PC-9 (cell line): ENCODE data around the gene CARNS1. TPM values are rescaled to one million over a fixed set of nuclear protein-coding genes. Genes with fewer than 3 reads are reported as not detected.

ENCODE experiments used
- BruUV-seq: library from RNA; stranded (reverse); fragments of 400-500 nt; replicated peaks from 2 replicates; lab custom pipeline; 2021; lab: Mats Ljungman, UMichigan
- CTCF ChIA-PET: fragments of 300-600 bp; sonication (Branson Sonifier 250); formaldehyde crosslinking; loops from one replicate; lab custom pipeline; 2022; ENCODE audit warnings: antibody characterized with exemption; lab: Charles Lee
- POLR2A ChIA-PET: fragments of 300-600 bp; sonication (Branson Sonifier 250); formaldehyde crosslinking; loops from one replicate; lab custom pipeline; 2022; ENCODE audit warnings: antibody characterized with exemption; ENCODE audit not compliant: unreplicated experiment; lab: Charles Lee
- DNase-seq, 2 experiments: peaks; one replicate each; pipeline versions ENCODE4 v3.0.0 to v3.0.0-alpha.2; 2015 to 2022; ENCODE audit warnings: mixed read lengths in 1 of 2
- H2AFZ ChIP-seq: fragments of 200-600 bp; sonication (generic); 2 replicates; pipeline ENCODE4 v1.8.1; 2017; ENCODE audit warnings: antibody characterized with exemption
- H3F3A ChIP-seq: fragments of 200-600 bp; sonication (generic); 2 replicates; pipeline ENCODE4 v1.8.1; 2017; ENCODE audit warnings: antibody characterized with exemption, mild to moderate bottlenecking, low read depth; ENCODE audit not compliant: insufficient read depth
- H3K27ac ChIP-seq: fragments of 200-600 bp; sonication (generic); 2 replicates; pipeline ENCODE4 v1.6.1; 2016; ENCODE audit warnings: mixed run types
- H3K27me3 ChIP-seq: fragments of 200-600 bp; sonication (generic); 2 replicates; pipeline ENCODE4 v1.6.1; 2016; ENCODE audit warnings: low read depth, mixed run types; ENCODE audit not compliant: insufficient read depth
- H3K36me3 ChIP-seq: fragments of 200-600 bp; sonication (generic); 2 replicates; pipeline ENCODE4 v1.6.1; 2016; ENCODE audit warnings: low read depth, mixed run types
- H3K4me1 ChIP-seq: fragments of 200-600 bp; sonication (generic); replicated peaks from 2 replicates; pipeline ENCODE4 v1.6.1; 2016; ENCODE audit warnings: mixed run types; ENCODE audit not compliant: insufficient read depth
- H3K4me2 ChIP-seq: fragments of 200-600 bp; sonication (generic); 2 replicates; pipeline ENCODE4 v1.6.1; 2017; ENCODE audit warnings: mixed run types
- H3K4me3 ChIP-seq: fragments of 200-600 bp; sonication (generic); 2 replicates; pipeline ENCODE4 v1.6.1; 2016; ENCODE audit warnings: mixed run types
- H3K79me2 ChIP-seq: fragments of 200-600 bp; sonication (generic); 2 replicates; pipeline ENCODE4 v1.6.1; 2017; ENCODE audit warnings: low read depth, mixed run types
- H3K9me2 ChIP-seq: fragments of 200-600 bp; sonication (generic); 2 replicates; pipeline ENCODE4 v1.8.1; 2017; ENCODE audit warnings: mild to moderate bottlenecking; ENCODE audit not compliant: insufficient read depth
- H3K9me3 ChIP-seq: fragments of 200-600 bp; sonication (generic); 2 replicates; pipeline ENCODE4 v1.8.1; 2016; ENCODE audit warnings: low read depth; ENCODE audit not compliant: insufficient read depth
- H4K20me1 ChIP-seq: fragments of 200-600 bp; sonication (generic); 2 replicates; pipeline ENCODE4 v1.8.1; 2017; ENCODE audit not compliant: insufficient read depth
- EZH2 ChIP-seq: fragments of 200-600 bp; sonication (generic); IDR thresholded peaks from 2 replicates; pipeline ENCODE4 v1.8.0; 2017; ENCODE audit warnings: antibody characterized with exemption, low read depth
- intact Hi-C: fragments of 100-400 bp; cut with micrococcal nuclease; formaldehyde crosslinking; loops from one replicate; pipeline ENCODE4 v1.10.0; 2022; ENCODE audit not compliant: unreplicated experiment
- total RNA-seq: library from RNA; stranded (reverse); gene quantifications from 2 replicates; pipeline ENCODE4 v1.2.3, GENCODE V29; 2021
- TF ChIP-seq, protein P1 (sequence below): fragments of 200-600 bp; sonication (generic); conservative IDR thresholded peaks from 2 replicates; pipeline ENCODE4 v1.6.1; 2017; ENCODE audit warnings: mixed run types, antibody characterized with exemption, mild to moderate bottlenecking, moderate library complexity

The CARNS1 gene
- total RNA-seq, 1 experiment from 2014 or later = 0.15 TPM

DNA sequence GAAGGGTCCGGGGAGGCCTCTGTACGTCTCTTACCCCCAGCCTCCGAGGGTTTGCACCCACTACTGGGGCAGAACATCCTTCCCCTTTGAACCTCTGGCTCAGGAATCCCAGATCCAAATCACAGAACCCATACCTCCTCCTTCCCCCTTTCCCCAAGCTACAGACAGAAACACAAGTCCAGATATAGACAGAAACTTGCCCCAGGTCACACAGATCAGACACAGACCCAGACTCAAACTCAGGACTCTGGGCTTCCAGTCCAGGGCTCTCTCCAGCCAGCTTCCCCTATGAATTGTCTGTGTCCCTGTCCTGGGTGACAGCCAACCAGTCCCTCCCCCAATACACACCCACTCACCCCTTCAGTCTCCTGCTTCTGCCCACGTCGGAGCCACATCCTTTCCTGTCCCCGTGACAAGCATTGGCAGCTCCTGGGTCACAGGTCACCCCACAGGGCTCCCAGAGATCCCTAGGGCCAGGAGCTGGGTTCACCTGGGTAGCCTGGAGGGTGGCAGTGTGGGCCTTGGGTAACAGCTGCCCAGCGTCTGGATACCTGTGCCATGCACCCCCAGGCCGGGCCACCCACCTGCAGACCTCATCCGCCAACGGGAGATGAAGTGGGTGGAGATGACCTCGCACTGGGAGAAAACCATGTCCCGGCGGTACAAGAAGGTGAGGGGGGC is 10.8 kb upstream of the CARNS1 start:
- H3K9me3 ChIP-seq = no peaks in the 10 kb centered on the region
- H3K4me1 ChIP-seq = peaks cover 14% of the 10 kb centered on the region
- H3F3A ChIP-seq = peaks cover 13% of the 10 kb centered on the region; the same call in 1 of the 2 replicates
- H3K4me3 ChIP-seq = no peak overlapping the region
- DNase-seq = no peak
- TF ChIP-seq EZH2 = no peak
- TF ChIP-seq, protein P1, sequence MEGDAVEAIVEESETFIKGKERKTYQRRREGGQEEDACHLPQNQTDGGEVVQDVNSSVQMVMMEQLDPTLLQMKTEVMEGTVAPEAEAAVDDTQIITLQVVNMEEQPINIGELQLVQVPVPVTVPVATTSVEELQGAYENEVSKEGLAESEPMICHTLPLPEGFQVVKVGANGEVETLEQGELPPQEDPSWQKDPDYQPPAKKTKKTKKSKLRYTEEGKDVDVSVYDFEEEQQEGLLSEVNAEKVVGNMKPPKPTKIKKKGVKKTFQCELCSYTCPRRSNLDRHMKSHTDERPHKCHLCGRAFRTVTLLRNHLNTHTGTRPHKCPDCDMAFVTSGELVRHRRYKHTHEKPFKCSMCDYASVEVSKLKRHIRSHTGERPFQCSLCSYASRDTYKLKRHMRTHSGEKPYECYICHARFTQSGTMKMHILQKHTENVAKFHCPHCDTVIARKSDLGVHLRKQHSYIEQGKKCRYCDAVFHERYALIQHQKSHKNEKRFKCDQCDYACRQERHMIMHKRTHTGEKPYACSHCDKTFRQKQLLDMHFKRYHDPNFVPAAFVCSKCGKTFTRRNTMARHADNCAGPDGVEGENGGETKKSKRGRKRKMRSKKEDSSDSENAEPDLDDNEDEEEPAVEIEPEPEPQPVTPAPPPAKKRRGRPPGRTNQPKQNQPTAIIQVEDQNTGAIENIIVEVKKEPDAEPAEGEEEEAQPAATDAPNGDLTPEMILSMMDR = no peak
- H3K4me2 ChIP-seq = no peak overlapping the region
- no peaks in the 10 kb centered on the region for H3K9me2 ChIP-seq
- no peak overlapping the region for H2AFZ ChIP-seq
- BruUV-seq = no TSS peak
- POLR2A ChIA-PET = interaction anchor here (0.6 kb wide), 1 partner anchor 116 kb away, joined by 4 read pairs; the partner anchor contains the start of gene ANKRD13D
- H3K27ac ChIP-seq = no peak overlapping the region
- CTCF ChIA-PET = interaction anchor here (1.1 kb wide), 1 partner anchor 226 kb away, joined by 4 read pairs; no protein-coding TSS in a partner anchor
- intact Hi-C loops = no loop called here
- H3K79me2 ChIP-seq = peaks cover 17% of the 10 kb centered on the region
- no peaks in the 10 kb centered on the region for H3K27me3 ChIP-seq
- H4K20me1 ChIP-seq = no peaks in the 10 kb centered on the region
- no peaks in the 10 kb centered on the region for H3K36me3 ChIP-seq

DNA sequence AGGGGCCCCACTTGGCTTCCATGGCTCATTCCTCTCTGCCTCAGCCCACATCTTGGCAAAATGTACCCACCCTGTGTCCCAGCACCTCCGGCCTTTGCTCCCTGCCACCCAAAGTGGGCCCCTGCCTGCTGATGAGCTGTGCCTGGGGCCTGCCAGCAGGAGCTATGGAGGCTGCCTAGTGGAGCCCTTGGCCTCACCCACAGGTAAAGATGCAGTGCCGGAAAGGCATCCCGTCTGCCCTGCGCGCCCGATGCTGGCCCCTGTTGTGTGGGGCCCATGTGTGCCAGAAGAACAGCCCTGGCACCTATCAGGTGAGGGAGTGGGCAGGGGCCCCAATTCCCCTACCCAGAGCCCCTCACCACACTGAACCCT is 10.3 kb upstream of the CARNS1 start:
- ChIA-PET POLR2A (interaction anchor here (0.6 kb wide), 2 partner anchors 51 to 116 kb away, joined by 3 to 4 read pairs; partner anchors contain the start of gene ANKRD13D), CTCF (interaction anchor here (0.6 kb wide), 1 partner anchor 311 kb away, joined by 6 read pairs; no protein-coding TSS in a partner anchor)
- H3K36me3 ChIP-seq = no peaks in the 10 kb centered on the region
- H3K79me2 ChIP-seq = peaks cover 12% of the 10 kb centered on the region
- no peaks in the 10 kb centered on the region for H3K9me3 ChIP-seq
- intact Hi-C loops = no loop called here
- H4K20me1 ChIP-seq = no peaks in the 10 kb centered on the region
- DNase-seq = no peak
- no peaks in the 10 kb centered on the region for H3K9me2 ChIP-seq
- no peaks in the 10 kb centered on the region for H3K27me3 ChIP-seq
- H3K4me2 ChIP-seq = no peak overlapping the region
- BruUV-seq = no TSS peak
- peaks cover 12% of the 10 kb centered on the region for H3K4me1 ChIP-seq
- TF ChIP-seq, protein P1 = no peak
- no peak for TF ChIP-seq EZH2
- no peak overlapping the region for H3K4me3 ChIP-seq
- no peak overlapping the region for H2AFZ ChIP-seq
- H3K27ac ChIP-seq = no peak overlapping the region
- H3F3A ChIP-seq = peaks cover 13% of the 10 kb centered on the region; the same call in 1 of the 2 replicates

DNA sequence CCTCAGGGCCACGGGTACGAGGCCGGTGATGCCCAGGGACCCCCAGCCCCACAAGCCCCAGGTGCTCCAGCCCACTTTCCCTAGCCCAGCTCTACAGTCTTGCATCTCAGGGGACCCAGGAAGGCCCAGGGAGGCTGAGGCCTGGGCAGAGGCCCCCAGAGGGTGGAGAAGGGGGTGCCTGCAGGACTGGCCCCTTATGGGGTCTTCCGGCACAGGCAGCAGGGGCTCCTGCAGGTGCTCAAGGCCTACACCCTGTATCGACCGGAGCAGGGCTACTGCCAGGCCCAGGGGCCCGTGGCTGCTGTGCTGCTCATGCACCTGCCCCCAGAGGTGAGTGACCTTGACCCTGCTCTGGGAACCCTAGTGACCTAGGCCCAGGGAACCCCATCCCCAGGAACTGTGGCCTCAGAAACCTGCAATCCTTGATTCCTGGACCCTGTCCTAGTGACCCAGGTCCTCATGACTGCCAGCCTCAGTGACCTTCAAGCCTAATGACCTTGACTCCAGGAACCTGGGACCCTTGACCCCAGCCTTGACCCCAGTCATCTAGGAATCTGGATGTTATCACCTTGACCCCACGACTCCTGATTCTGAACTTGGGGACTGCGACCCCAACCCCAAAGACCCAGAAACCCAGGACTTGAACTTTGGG is 9.7 kb upstream of the CARNS1 start:
- H3K27ac ChIP-seq = no peak overlapping the region
- H3K9me3 ChIP-seq = no peaks in the 10 kb centered on the region
- BruUV-seq = no TSS peak
- no peak overlapping the region for H2AFZ ChIP-seq
- H3K4me1 ChIP-seq = peaks cover 6% of the 10 kb centered on the region
- H3K4me3 ChIP-seq = no peak overlapping the region
- H4K20me1 ChIP-seq = no peaks in the 10 kb centered on the region
- no peak for DNase-seq
- H3K9me2 ChIP-seq = no peaks in the 10 kb centered on the region
- no peaks in the 10 kb centered on the region for H3K27me3 ChIP-seq
- no peak overlapping the region for H3K4me2 ChIP-seq
- CTCF ChIA-PET = interaction anchor here (0.6 kb wide), 1 partner anchor 311 kb away, joined by 6 read pairs; no protein-coding TSS in a partner anchor
- H3F3A ChIP-seq = peaks cover 13% of the 10 kb centered on the region; the same call in 1 of the 2 replicates
- H3K36me3 ChIP-seq = no peaks in the 10 kb centered on the region
- intact Hi-C loops = no loop called here
- POLR2A ChIA-PET = interaction anchor here (0.6 kb wide), 2 partner anchors 18 to 51 kb away, joined by 3 read pairs; no protein-coding TSS in a partner anchor
- TF ChIP-seq, protein P1 = no peak
- TF ChIP-seq EZH2 = no peak
- H3K79me2 ChIP-seq = peaks cover 5% of the 10 kb centered on the region
